Neutrophil (primary cell): ENCODE data around the gene FREM1.

ENCODE experiments used
- H3K27ac ChIP-seq: fragments of 200-600 bp; sonication (generic); 2 replicates; pipeline ENCODE4 v1.5.1; 2016; ENCODE audit warnings: mild to moderate bottlenecking, moderate library complexity
- H3K27me3 ChIP-seq: fragments of 200-600 bp; sonication (generic); 2 replicates; pipeline ENCODE4 v1.6.0; 2016; ENCODE audit warnings: mild to moderate bottlenecking
- H3K36me3 ChIP-seq: fragments of 200-600 bp; sonication (generic); 2 replicates; pipeline ENCODE4 v1.5.1; 2017
- H3K4me1 ChIP-seq, 2 experiments: fragments of 200-600 bp in 1 of 2; sonication (generic) in 1 of 2; 1 replicate in 1 of 2; 2 replicates in 1 of 2; pipeline versions ENCODE4 v1.5.1 to v1.6.1; 2013 to 2016; ENCODE audit warnings: low read depth in 1 of 2, low read length in 1 of 2, mild to moderate bottlenecking in 1 of 2, moderate library complexity in 1 of 2; ENCODE audit not compliant: control insufficient read depth in 1 of 2, insufficient read depth in 1 of 2
- H3K4me3 ChIP-seq, 2 experiments: fragments of 200-600 bp in 1 of 2; sonication (generic) in 1 of 2; 1 replicate in 1 of 2; 2 replicates in 1 of 2; pipeline ENCODE4 v1.5.1; 2013 to 2016; ENCODE audit warnings: low read depth in 1 of 2, low read length in 1 of 2, mild to moderate bottlenecking in 1 of 2, moderate library complexity in 1 of 2
- H3K9me3 ChIP-seq: fragments of 200-600 bp; sonication (generic); 2 replicates; pipeline ENCODE4 v1.5.1; 2016
- TF ChIP-seq, protein P1 (sequence below): fragments of 200-600 bp; sonication (generic); IDR thresholded peaks from 2 replicates; pipeline ENCODE4 v1.5.1; 2016; ENCODE audit warnings: antibody characterized with exemption

Gene FREM1

DNA sequence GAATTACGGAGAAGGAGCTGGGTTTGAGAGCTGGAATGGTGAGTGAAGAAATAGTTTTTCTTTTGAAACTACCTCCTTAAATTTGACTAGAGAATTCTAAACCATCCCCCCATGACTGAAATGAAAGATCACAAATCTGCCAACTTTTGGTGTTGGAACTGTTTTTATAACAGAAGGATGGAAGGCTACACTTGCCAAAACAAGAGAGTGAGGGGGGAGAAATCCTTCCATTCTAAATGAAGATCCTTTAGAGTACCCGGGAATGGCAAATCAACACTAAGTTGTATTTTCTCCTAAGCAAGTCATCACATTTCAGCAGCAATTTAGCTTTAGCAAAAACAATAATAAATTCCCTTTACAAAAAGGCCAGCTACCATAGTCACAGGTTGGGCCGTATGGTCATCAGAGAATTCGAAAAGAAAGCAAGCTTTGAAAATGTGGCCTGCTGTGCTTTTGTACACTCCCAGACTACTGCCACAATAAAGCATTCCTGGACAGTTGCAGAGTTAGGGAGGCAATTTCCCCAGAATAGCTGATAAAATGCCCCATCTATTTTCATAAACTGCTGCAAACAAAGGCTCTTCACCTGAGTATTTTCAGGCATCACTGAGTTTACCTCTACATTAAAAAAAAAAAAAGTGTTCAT lies 25.0 kb upstream of the FREM1 start:
- Histone ChIP-seq H3K27ac (no peak overlapping the region), H3K36me3 (no peaks in the 10 kb centered on the region), H3K9me3 (no peaks in the 10 kb centered on the region), H3K4me3 (no peak overlapping the region), H3K27me3 (no peaks in the 10 kb centered on the region), H3K4me1 (no peaks in the 10 kb centered on the region)
- TF ChIP-seq, protein P1, sequence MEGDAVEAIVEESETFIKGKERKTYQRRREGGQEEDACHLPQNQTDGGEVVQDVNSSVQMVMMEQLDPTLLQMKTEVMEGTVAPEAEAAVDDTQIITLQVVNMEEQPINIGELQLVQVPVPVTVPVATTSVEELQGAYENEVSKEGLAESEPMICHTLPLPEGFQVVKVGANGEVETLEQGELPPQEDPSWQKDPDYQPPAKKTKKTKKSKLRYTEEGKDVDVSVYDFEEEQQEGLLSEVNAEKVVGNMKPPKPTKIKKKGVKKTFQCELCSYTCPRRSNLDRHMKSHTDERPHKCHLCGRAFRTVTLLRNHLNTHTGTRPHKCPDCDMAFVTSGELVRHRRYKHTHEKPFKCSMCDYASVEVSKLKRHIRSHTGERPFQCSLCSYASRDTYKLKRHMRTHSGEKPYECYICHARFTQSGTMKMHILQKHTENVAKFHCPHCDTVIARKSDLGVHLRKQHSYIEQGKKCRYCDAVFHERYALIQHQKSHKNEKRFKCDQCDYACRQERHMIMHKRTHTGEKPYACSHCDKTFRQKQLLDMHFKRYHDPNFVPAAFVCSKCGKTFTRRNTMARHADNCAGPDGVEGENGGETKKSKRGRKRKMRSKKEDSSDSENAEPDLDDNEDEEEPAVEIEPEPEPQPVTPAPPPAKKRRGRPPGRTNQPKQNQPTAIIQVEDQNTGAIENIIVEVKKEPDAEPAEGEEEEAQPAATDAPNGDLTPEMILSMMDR = no peak

DNA sequence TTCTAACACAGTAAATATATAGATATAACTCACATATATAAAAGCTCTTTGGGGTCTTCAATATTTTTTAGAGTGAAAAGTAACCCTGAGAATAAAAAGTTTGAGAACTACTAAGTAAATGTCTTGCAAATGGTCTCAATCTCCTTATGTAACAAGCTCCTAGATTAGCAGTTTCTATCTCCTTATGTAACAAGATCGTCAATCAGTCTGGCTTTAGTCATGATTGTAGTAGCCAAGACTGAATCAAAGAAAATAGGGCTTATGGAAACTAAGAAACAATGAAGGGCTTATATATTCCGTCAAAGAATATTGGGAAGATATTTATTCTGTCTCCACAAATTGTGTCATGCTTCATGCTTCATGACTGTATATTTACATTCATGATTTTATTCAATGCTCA lies 22.4 kb upstream of the FREM1 start:
- H3K4me1 ChIP-seq = no peaks in the 10 kb centered on the region
- no peaks in the 10 kb centered on the region for H3K36me3 ChIP-seq
- H3K27me3 ChIP-seq = no peaks in the 10 kb centered on the region
- TF ChIP-seq, protein P1 = no peak
- H3K9me3 ChIP-seq = no peaks in the 10 kb centered on the region
- H3K4me3 ChIP-seq = no peak overlapping the region
- H3K27ac ChIP-seq = no peak overlapping the region

DNA sequence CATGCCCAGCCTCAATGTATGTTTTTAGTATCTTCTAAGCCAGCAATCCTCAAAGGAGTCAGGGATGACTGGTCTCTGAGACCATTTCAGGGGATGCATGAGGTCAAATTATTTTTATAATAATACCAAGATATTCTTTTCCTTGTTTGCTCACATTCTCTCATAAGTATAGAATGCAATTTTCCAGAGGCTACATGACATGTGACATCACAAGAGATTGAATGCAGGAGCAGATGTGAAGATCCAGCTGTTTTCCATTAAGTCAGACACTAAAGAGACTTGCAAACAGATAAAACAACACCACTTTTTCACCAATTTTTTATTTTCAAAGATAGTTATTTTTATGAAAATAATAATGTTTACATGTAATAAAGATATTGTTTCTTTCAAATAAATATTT lies 22.0 kb upstream of the FREM1 start:
- Histone ChIP-seq H3K27me3 (no peaks in the 10 kb centered on the region), H3K4me1 (no peaks in the 10 kb centered on the region), H3K4me3 (no peak overlapping the region), H3K9me3 (no peaks in the 10 kb centered on the region), H3K27ac (no peak overlapping the region), H3K36me3 (no peaks in the 10 kb centered on the region)
- TF ChIP-seq, protein P1 = no peak

DNA sequence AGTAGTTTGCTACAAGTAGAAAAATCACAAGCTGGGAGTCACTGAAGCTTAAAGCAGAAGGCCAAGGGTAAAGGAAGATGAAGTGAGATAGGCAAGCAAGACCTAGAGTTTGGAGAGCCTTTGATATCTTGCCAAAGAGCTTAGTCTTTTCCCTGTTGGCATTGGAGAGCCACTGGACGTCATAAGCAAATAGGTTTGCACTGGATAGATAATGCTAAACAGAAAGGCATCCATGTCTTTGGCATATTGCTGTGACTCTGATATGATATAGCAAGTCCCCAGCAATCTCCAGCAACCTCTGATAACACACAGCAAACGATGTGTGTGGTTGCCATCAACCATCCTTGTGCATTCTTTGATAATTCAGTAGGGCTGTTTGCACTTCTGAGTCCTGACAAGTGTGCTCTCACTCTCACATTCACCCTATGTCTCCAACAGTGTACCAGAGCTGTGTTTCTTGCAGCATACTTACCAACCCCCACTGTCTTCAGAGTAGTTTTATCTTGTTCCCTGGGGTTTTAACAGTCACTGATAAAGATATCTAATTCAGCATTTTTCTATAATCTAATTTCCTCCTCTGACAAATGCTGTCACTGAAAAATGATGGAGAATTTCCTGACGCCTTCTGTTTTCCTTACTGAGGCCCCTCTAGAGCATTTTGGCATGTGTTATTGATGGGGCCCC lies 16.9 kb upstream of the FREM1 start:
- TF ChIP-seq, protein P1 = no peak
- H3K4me1 ChIP-seq = no peaks in the 10 kb centered on the region
- no peaks in the 10 kb centered on the region for H3K27me3 ChIP-seq
- no peaks in the 10 kb centered on the region for H3K9me3 ChIP-seq
- no peak overlapping the region for H3K4me3 ChIP-seq
- no peaks in the 10 kb centered on the region for H3K36me3 ChIP-seq
- no peak overlapping the region for H3K27ac ChIP-seq

DNA sequence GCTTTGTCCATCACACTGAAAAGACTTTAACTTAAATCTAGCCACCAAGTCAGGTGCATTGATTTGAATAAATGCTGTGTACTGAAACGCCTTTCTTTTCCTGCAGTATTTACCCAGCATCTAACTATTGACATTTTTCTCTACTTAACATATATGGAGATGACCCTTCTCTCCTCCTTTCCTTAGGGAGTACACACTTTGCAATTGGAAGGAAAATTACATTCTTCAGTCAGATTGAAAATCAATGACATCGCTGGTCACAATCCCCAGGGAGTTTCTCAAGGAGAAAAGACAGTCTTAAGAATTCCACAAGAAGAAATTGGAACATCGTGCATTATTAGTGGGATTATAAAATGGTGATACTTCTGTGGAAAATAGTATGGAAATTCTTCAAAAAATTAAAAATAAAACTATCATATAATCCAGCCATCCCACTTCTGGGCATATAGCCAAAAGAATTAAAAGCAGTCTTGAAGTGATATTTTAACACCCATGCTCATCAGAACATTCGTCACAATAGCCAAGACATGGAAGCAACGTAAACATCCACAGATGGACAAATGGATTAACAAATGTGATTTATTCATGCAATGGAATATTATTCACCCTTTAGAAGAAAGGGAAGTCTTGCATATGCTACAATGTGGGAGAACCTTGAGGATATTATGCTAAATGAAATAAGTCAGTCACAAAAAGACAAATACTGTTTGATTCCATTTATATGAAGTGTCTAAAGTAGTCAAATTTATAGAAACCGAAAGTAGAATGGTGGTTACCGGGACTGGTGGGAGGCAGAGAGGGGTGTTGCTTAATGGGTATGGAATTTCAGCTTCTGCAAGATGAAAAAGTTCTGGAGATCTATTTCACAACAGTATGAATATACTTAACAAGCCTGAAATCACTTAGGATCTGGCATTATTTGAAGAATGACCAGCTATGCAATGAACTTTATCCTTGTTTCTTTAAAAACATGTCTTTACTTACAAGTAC lies 14.3 kb upstream of the FREM1 start:
- TF ChIP-seq, protein P1 = no peak
- Histone ChIP-seq H3K4me3 (no peak overlapping the region), H3K36me3 (no peaks in the 10 kb centered on the region)

More for the DNA sequence above, 14.3 kb upstream of the FREM1 start:
- H3K4me1 ChIP-seq = no peaks in the 10 kb centered on the region
- no peaks in the 10 kb centered on the region for H3K27me3 ChIP-seq
- H3K27ac ChIP-seq = no peak overlapping the region
- no peaks in the 10 kb centered on the region for H3K9me3 ChIP-seq
